Measurements from ENCODE around the gene GGA1. TPM values are rescaled to one million over a fixed set of nuclear protein-coding genes. Genes with fewer than 3 reads are reported as not detected.

GGA1 gene
- total RNA-seq, 4 donors from 2014 or later = 28.7 to 50.7 (median 33.9) TPM

DNA sequence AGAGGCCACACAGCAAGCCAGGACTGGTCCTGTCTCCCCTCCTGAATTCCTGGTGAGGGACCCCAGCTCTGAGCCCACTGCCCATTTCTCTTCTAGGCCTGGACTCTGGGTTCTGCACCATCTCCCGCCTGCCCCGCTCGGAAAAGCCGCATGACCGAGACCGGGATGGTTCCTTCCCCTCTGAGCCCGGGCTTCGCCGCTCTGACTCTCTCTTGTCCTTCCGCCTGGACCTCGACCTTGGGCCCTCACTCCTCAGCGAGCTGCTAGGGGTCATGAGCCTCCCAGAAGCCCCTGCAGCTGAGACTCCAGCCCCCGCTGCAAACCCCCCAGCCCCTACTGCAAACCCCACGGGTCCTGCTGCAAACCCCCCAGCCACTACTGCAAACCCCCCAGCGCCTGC, 40.6 kb upstream of the GGA1 start:
- TF ChIP-seq, protein P1, sequence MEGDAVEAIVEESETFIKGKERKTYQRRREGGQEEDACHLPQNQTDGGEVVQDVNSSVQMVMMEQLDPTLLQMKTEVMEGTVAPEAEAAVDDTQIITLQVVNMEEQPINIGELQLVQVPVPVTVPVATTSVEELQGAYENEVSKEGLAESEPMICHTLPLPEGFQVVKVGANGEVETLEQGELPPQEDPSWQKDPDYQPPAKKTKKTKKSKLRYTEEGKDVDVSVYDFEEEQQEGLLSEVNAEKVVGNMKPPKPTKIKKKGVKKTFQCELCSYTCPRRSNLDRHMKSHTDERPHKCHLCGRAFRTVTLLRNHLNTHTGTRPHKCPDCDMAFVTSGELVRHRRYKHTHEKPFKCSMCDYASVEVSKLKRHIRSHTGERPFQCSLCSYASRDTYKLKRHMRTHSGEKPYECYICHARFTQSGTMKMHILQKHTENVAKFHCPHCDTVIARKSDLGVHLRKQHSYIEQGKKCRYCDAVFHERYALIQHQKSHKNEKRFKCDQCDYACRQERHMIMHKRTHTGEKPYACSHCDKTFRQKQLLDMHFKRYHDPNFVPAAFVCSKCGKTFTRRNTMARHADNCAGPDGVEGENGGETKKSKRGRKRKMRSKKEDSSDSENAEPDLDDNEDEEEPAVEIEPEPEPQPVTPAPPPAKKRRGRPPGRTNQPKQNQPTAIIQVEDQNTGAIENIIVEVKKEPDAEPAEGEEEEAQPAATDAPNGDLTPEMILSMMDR (IDR thresholded peaks at IDR 0.05) = no peak
- DNase-seq (ENCODE audit: low spot score) (no peak), ATAC-seq (ENCODE audit: low FRiP score) (no peak)

DNA sequence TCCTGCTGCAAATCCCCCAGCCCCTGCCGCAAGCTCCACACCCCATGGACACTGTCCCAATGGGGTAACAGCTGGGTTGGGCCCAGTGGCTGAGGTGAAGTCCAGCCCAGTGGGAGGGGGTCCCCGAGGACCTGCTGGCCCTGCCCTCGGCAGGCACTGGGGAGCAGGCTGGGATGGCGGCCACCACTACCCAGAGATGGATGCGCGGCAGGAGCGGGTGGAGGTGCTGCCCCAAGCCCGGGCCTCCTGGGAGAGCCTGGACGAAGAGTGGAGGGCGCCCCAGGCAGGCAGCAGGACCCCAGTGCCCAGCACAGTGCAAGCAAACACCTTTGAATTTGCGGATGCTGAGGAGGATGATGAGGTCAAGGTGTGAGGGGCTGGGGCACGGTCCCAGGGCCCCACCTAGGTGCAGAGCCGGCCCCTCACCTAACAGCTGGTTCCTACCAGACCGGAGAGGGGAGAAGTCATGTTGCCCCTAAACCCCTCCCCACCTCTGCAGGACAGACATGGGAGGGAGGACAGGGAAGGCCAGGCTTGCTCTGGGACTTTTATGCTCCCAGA, 40.1 kb upstream of the GGA1 start:
- TF ChIP-seq, protein P1 (IDR thresholded peaks at IDR 0.05) = no peak
- ATAC-seq (ENCODE audit: low FRiP score) = no peak
- no peak for DNase-seq (ENCODE audit: low spot score)

DNA sequence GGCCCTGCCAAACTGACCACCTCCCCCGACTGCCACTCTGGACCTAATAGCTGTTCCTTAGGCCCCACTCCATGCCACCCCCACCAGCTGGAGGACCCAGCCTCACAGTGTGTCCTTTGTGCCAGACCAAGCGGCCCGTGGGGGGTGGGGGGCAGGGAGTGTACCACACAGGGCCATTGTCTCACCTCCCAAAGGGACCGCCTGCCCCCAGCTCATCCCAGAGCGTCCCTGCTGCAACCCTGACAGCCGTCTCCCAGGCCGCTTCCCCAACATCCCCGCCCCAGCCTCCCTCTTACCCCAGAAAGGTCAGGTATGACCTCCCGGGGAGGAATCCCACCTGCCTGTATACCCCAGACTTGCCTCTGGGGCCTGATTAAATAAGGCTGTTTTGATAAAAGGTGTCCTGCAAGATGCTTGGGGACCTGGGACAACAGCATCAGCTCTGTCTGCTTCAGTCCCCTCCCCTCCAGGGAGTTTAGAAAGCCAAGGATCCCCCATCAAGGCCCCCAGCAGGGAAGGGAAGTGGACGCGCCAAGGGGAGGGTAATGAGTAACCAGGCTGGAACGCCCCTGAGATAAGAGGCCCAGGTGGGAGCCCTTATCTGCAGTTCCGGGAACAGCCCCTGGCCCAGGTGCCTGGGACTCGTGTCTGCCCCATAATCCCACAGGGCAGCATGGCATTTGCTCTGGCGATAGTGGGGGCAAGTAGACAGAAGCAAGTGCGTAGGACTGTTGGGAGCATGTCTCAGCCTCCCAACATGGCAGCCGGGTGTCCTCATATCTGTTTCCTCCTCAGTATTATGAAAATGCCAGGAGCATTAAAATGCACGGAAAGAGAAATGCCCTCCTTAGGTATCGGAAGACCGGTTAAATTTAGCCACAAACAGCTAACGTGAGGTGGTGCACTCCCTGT, 39.4 kb upstream of the GGA1 start:
- TF ChIP-seq, protein P1 (IDR thresholded peaks at IDR 0.05) = no peak
- ATAC-seq (ENCODE audit: low FRiP score) (peak; percentile 34), DNase-seq (ENCODE audit: low spot score) (no peak)

DNA sequence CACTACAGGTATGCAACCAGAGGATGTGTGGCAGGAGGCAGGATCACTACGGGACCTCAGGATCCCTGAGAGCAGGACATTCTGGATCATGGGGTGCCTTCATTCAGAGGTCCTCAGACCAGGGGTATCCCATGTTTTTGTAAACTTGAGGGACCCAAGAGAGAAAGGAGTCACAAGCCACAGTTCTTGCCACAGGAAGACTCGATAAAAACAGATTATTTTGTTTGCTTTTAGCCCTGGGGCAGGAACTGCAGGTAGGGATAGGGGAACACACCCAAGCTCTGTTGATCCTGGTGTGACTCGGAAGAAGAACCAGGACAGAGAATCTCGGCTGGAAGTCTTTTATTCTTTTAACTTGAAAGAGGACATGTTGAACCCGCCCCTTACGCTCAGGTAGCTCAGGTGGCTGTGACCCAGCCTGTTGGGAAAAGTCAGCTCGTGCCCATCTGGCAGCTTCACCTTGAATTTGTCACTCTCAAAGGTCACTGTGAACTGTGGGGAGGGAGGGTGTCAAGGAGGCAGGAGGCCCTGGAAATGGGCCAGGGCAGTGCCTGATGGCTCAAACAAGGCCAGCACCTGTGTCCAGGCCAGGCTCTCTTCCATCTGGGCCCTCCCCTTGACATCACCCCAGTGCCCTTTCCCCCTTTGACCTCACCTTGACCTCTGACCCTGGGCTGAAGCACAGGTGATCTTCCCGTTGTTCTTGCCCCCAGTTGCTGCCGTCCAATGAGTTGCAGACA, 38.5 kb upstream of the GGA1 start:
- no peak for ATAC-seq (ENCODE audit: low FRiP score)
- DNase-seq (ENCODE audit: low spot score) = no peak
- TF ChIP-seq, protein P1 (IDR thresholded peaks at IDR 0.05) = no peak

DNA sequence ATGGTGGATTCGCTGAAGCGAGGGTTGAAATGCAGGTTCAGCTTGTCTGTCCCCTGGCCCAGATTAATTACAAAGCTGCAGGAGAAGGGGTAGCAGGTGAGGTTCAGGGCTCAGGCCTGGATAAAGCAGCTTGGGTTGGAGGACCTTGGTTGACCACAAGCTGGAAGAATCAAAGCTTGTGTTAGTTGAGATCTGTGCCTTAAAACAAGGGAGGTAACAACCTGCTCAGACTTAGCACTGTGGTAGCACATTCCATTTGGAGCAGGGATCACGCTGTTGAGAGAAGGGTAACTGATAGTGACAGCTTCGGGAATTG, 38.0 kb upstream of the GGA1 start:
- DNase-seq (ENCODE audit: low spot score) = no peak
- ATAC-seq (ENCODE audit: low FRiP score) = no peak
- TF ChIP-seq, protein P1 (IDR thresholded peaks at IDR 0.05) = no peak

DNA sequence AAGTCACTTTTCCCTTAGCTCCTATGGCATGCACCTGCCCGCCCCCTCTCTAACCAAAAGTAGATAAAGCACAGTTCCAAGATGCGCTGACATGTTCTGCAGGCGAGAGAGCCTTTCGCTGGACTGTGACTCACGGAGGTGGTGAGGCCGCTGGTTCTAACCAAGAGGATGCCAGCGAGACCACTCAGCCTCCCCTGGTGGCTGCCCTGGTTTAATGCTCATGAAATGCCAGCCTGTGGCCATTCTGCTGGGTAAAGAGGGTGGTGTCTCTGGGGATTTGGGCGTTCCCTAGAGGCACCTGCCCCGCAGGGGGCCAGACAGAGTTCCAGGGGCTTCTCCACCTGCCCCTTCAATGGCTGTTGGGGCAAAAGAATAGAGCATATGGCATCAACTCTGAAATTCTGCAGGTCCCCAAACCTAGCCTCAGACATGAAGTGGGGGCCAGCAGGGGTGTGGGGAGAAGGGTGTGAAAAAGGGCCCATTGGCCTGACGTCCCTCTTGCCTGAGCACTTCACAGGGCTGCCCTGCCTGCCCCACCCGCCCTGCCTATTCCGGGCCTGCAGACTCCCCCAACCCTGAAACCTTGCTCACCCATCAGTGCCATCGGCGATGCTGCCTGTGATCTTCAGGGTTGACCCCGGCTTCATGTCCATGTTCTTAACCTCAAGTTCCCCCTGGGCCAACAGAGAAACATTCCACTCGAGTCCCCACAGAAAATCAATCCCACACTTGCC, 37.2 kb upstream of the GGA1 start:
- DNase-seq (ENCODE audit: low spot score) = no peak
- TF ChIP-seq, protein P1 (IDR thresholded peaks at IDR 0.05) = no peak
- no peak for ATAC-seq (ENCODE audit: low FRiP score)
